HG03196 (cell line): ENCODE results near the gene CEP85L.

Source experiments
- ATAC-seq: cut with Tn5 transposase; IDR thresholded peaks from one replicate; pipeline ENCODE4 v1.9.1; 2021; ENCODE audit not compliant: unreplicated experiment

Gene CEP85L

DNA sequence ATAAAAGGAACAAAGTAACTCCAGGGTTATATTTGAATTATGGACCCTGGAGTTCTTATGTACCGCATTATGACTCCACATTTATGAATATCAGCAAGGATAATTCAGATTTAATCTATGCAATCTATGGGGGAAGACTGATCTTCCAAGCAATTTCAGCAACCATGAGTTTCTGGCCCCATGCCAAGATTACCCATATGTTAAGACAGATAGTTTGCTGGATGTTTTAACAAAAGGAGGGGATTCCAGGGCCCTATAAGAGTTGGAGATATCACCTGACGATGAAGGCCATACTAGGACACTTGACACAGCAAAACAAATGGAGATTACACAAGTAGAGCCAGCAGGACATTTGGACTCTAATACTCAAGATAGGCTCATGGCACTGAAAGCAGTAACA lies 149.2 kb downstream of the CEP85L start:
- no peak for ATAC-seq

- ATAC-seq = no peak
Measured at GRCh38 chr6:118501765-118502164, 149.6 kb downstream of the CEP85L start.

DNA sequence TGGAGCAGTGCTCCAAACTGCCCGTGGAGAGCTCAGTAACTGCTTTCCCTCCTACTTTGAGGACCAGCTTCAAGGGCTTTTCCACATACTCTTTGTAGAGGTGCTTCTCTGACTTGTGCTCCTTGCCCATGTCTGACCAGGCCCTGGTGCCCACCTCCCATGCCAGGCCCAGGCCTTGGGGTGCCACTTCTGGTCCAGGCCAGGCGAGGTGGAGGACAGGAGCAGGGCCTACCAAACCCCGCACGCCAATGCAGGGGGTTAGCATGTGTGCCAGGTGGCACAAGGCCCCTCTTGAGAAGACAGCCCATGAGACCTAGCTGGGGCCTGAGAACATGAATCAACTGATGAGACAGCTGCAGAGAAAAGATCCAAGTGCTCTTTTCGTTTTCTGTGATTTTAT lies 150.3 kb downstream of the CEP85L start:
- ATAC-seq = no peak

- no peak for ATAC-seq
Measured at GRCh38 chr6:118500130-118501015, 151.0 kb downstream of the CEP85L start.

- ATAC-seq = no peak
Measured at GRCh38 chr6:118495485-118496280, 155.7 kb downstream of the CEP85L start.

- ATAC-seq = no peak
Measured at GRCh38 chr6:118494091-118494490, 157.3 kb downstream of the CEP85L start.

- ATAC-seq = no peak
Measured at GRCh38 chr6:118489990-118490389, 161.4 kb downstream of the CEP85L start.

- no peak for ATAC-seq
Measured at GRCh38 chr6:118488631-118489030, 162.8 kb downstream of the CEP85L start.

DNA sequence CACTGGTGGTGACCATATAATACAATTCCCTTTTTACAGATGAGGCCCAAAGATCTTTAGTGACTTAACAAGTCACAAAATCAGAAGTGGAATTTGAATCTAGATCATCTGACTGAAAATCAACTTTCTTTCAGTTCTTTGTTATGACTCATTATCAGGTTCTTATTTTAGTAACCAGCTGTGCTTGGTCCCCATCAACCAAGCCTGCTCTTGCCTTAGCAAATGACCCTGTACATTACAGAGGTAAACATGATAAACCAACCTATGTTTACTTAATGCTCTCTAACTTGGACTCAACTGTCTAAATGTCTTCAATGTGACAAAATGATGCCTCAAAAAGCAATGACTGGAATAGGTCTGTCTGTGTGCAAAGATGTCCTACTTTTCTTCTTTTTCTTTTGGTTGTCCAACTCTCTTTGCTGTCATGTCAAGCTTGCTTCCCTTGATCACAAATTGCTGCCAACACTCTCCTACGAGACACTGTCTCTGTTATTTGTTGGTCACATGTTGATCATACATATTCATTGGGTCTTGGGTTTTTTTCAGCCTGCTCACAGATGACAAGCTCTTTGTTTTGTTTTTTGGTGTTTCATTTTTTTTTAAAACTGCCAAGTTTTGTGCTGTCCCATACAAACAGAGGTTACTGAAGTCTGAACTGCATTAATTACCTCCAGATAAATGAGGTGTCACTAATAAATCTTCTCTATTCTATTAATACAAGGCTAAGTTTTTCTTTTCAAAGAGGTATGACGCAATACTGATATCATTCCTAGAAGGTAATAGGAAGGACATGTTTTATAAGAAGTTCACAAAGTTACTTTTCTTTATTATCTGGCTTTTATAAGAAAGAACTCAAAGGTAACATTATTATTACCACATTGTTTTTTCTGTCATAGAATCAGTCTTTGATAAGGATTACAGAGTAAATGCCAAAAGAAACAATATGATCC lies 165.5 kb downstream of the CEP85L start:
- ATAC-seq = peak; percentile 93

DNA sequence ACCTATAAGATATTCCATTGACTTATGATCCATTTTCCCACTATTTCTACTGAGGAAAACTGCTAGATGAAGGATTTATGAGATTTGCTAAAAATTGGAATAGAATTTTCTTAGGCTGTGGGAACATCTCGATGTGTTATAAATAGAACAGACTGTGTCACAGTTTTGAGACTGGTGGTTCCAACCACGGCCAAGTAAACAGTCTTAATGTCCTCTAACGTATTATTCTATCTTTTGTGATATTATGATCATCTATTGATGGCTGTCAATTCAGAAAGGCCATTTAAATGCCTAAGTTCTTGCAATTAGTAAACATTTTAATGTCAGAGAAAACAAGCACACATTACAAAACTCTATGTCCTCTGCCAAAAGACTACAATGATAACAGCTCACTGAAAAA lies 174.8 kb downstream of the CEP85L start:
- no peak for ATAC-seq

DNA sequence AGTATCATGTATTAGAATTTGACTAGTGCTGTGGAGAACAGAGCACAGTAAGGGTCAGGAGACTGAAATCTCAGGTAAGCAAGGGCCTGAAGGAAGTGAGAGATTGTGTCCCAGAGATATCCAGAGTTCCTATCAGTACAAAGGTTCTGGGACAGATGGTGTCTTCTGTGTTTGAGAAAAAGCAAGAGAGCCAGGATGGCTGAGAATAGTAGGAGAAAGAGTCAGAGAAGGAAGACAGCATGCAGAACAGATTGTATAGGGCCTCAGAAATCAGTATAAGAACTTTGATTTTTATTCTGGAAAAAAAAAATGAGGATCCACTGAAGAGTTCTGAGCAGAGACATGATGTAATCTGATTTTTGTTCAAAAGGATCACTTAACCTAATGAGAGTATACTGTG lies 178.1 kb downstream of the CEP85L start:
- no peak for ATAC-seq

- no peak for ATAC-seq
Measured at GRCh38 chr6:118469468-118469867, 181.9 kb downstream of the CEP85L start.

- ATAC-seq = no peak
Measured at GRCh38 chr6:118468682-118469465, 182.5 kb downstream of the CEP85L start.

DNA sequence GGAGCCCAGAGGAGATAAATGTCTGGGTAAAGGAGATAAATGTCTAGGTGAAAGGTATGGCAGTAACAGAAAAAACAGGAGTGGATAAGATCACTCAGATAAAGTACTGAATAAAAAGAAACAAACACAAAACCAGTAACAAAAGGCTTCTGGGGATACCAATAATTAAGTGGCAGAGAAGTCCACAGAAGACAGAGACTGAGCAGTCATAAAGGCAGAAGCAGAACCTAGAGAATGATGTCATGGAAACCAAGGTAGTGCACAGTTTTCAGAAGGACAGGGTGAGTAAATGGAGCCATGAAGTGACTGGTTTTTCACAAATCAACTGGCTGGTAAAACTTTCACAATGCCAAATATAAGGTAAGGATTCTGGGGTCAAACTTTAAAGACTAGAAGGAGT lies 184.2 kb downstream of the CEP85L start:
- ATAC-seq = no peak

DNA sequence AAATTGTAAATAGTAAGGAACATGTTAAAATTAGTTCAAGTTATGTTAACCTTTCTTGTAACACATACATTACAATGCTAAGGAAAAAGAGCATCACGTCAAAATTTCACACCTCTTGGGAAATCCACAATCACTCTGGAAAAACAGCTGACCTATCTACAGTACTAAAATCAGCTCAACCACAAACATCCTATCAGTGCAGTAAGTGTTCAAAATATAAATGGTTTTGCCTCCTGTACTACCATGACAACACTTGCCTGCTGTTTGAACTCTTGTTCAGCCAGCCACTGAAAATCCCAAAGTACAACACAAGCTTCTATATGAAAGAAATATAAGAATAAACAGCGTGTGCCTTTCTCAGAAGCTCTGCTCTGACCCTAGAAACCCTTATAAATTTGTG lies 186.8 kb downstream of the CEP85L start:
- ATAC-seq = no peak

DNA sequence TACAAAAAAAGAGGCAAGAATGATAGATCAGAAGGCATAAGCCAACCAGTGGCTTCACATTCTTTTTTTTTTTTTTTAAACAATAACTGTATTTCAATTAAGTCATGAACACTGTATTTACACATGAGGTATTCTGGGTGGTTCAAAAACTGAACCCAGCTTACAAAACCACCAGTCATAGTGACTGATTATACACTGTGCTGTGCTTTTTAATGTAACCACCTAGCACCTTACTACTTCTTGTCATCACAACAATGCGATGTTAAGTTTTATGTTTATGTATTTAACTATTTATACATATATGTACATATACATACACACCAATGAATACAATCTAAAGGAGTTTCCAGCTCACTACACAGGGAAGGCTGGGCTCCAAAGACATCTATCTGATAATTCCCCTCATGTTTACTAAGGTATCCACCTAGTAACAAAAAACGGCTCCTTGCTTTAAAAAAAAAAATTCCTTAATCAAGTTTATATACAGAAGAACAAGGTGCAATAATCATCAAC lies 190.4 kb downstream of the CEP85L start:
- no peak for ATAC-seq

- no peak for ATAC-seq
Measured at GRCh38 chr6:118456982-118457381, 194.4 kb downstream of the CEP85L start.

DNA sequence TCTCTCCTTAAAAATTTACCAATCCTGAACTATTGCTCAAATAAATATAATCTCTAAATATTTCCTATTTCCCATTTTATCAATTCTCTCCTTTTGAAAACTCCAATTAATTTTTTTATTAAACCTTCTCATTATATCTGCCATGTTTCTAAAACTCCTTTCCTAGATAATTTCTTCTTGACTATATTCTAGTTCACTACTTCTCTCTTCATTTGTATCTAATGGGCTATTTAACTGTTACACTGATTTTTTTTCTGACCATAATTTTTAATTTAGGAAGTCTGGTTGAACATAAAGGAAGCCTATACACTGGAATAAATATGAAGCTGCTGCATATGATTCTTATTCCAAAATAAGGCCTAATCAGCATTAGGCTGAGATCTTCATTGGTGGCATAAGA lies 199.6 kb downstream of the CEP85L start:
- ATAC-seq = no peak

DNA sequence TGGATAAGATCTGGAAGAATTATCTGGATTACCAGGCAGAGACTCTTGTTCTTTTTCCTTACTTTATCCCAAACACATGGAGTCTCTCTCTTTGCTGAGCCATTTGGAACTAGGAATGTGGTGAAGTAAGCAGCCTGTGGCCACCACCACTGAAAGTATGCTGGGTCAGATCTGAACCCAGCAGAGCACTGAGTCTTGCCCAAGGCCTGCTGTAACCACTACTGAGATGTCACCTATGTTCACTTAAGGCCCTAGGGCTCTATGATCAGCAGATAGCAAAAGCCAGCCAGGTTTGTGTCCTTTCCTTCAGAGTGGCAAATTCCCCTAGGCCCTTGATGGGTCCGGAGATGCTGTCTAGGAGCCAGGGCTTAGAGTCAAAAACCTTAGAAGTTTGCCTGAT lies 206.6 kb downstream of the CEP85L start:
- ATAC-seq = no peak

DNA sequence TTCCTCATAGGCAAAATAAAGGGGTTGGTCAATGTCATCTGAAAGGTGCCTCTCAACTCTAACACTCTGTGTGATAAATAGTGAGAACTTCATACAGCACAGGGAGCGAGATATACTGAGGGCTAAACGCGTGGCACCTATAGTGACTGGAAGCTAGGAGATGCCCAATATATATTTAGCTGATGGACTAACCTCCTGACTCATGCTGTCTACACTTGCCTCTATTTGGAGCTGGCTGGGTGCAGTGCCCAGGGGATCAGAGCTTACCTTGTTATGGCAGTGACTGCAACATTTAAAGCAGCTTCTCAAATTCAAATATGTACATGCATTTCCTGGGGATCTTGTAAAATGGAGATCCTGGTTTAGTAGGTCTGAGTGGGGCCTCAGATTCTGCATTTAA lies 214.9 kb downstream of the CEP85L start:
- ATAC-seq = no peak
